K562 (cell line): Measurements from ENCODE around the gene PLAAT3. TPM values are rescaled to one million over a fixed set of nuclear protein-coding genes. Genes with fewer than 3 reads are reported as not detected.

Source experiments
- ATAC-seq: fragments of 200-7000 bp; cut with Tn5 transposase; 3 replicates; pipeline ENCODE4 v1.9.1; 2020; ENCODE audit warnings: moderate library complexity
- BruUV-seq: library from RNA; stranded (reverse); fragments of 400-500 nt; replicated peaks from 2 replicates; lab custom pipeline; 2021; lab: Mats Ljungman, UMichigan
- CTCF ChIA-PET: fragments of 300-600 bp; formaldehyde crosslinking; extraction: SDS; loops from one replicate; lab custom pipeline; 2021; ENCODE audit warnings: low intra/inter-chr PET ratio; lab: Yijun Ruan, JAX
- POLR2A ChIA-PET: fragments of 300-600, 350-650 bp; sonication (Branson Sonifier 250); formaldehyde crosslinking; extraction: SDS; loops from one replicate; lab custom pipeline; 2021; ENCODE audit warnings: antibody characterized with exemption, inconsistent platforms; lab: Yijun Ruan, JAX
- DNase-seq, 4 experiments: peaks; one replicate each; pipeline versions ENCODE4 v3.0.0 to v3.0.0-alpha.2; 2011 to 2018; ENCODE audit warnings: low spot score in 3 of 4, mixed read lengths in 3 of 4; ENCODE audit errors: extremely low read depth in 1 of 4
- FAIRE-seq: peaks from 2 replicates; lab custom pipeline; 2011; peaks lifted over from hg19 to GRCh38; lab: Jason Lieb, UNC
- H2AFZ ChIP-seq: 2 replicates; pipeline ENCODE4 v1.6.0; 2011; ENCODE audit warnings: low read depth, low read length, control low read depth, inconsistent platforms
- H3K27ac ChIP-seq: fragments of 200-600 bp; 3 replicates; pipeline ENCODE4 v1.8.0; 2011; ENCODE audit warnings: low read depth, mild to moderate bottlenecking, control low read depth, inconsistent platforms, low read length, moderate library complexity, mixed read lengths; ENCODE audit errors: extremely low read depth
- H3K27me3 ChIP-seq, 2 experiments: fragments of 300-600 bp in 1 of 2; 2 replicates in 1 of 2; 3 replicates in 1 of 2; pipeline versions ENCODE4 v1.6.0 to v1.8.0; 2011; ENCODE audit warnings: inconsistent platforms in 2 of 2, low read length in 2 of 2, mild to moderate bottlenecking in 1 of 2, mixed read lengths in 1 of 2, moderate library complexity in 1 of 2; ENCODE audit not compliant: control insufficient read depth in 2 of 2, insufficient read depth in 2 of 2
- H3K36me3 ChIP-seq: fragments of 300-600 bp; 3 replicates; pipeline ENCODE4 v1.8.0; 2011; ENCODE audit warnings: mild to moderate bottlenecking, low read length, inconsistent platforms; ENCODE audit not compliant: control insufficient read depth, insufficient read depth
- H3K4me1 ChIP-seq, 2 experiments: fragments of 200-600 bp in 1 of 2; replicated peaks in 1 of 2; 2 replicates in 1 of 2; 3 replicates in 1 of 2; pipeline versions ENCODE4 v1.5.1 to v1.8.0; 2011; ENCODE audit warnings: inconsistent platforms in 2 of 2, low read length in 2 of 2, mild to moderate bottlenecking in 1 of 2, mixed read lengths in 1 of 2, moderate library complexity in 1 of 2; ENCODE audit not compliant: control insufficient read depth in 2 of 2, insufficient read depth in 2 of 2
- H3K4me2 ChIP-seq: 2 replicates; pipeline ENCODE4 v1.6.1; 2011; ENCODE audit warnings: low read length, control low read depth, inconsistent platforms, mixed read lengths; ENCODE audit not compliant: insufficient read depth
- H3K4me3 ChIP-seq: fragments of 200-600 bp; sonication (generic), shearing (Covaris generic); 2 replicates; pipeline ENCODE4 v1.5.1; 2016; ENCODE audit warnings: control low read depth, inconsistent platforms
- H3K79me2 ChIP-seq: fragments of 200-600 bp; 3 replicates; pipeline ENCODE4 v1.8.0; 2011; ENCODE audit warnings: low read length, inconsistent platforms; ENCODE audit not compliant: control insufficient read depth, insufficient read depth
- H3K9ac ChIP-seq, 2 experiments: 2 replicates each; pipeline versions ENCODE4 v1.6.0 to v1.6.1; 2011; ENCODE audit warnings: low read depth in 2 of 2, low read length in 2 of 2, control low read depth in 1 of 2, inconsistent platforms in 1 of 2, mild to moderate bottlenecking in 1 of 2, mixed read lengths in 1 of 2; ENCODE audit not compliant: insufficient read depth in 1 of 2
- H3K9me1 ChIP-seq: one replicate; pipeline ENCODE4 v1.6.0; 2011; ENCODE audit warnings: inconsistent platforms, mild to moderate bottlenecking, low read length, moderate library complexity; ENCODE audit not compliant: control insufficient read depth, insufficient read depth
- H3K9me3 ChIP-seq: replicated peaks from 2 replicates; pipeline ENCODE4 v1.5.1; 2011; ENCODE audit warnings: low read depth, low read length, inconsistent platforms; ENCODE audit not compliant: control insufficient read depth, insufficient read depth
- H4K20me1 ChIP-seq: replicated peaks from 2 replicates; pipeline ENCODE4 v1.6.1; 2011; ENCODE audit warnings: low read length, inconsistent platforms, mixed read lengths; ENCODE audit not compliant: control insufficient read depth, insufficient read depth
- AFF1 ChIP-seq, 2 experiments: fragments of 450-650 bp; IDR thresholded peaks; 2 replicates each; pipeline ENCODE4 v1.6.1; 2018; ENCODE audit warnings: mild to moderate bottlenecking in 2 of 2, low read depth in 1 of 2; ENCODE audit not compliant: partially characterized antibody in 2 of 2
- ATF1 ChIP-seq, 2 experiments: fragments of 450-650 bp in 1 of 2; IDR thresholded peaks; 2 replicates each; pipeline ENCODE4 v1.6.1; 2016; ENCODE audit warnings: missing compliant biosample characterization in 1 of 2, missing genetic modification characterization in 1 of 2
- CREM ChIP-seq: IDR thresholded peaks from 2 replicates; pipeline ENCODE4 v1.6.1; 2014; ENCODE audit warnings: antibody characterized with exemption, low read depth
- CTCF ChIP-seq, 3 experiments: IDR thresholded peaks in 2 of 3; conservative IDR thresholded peaks in 1 of 3; 2 replicates each; pipeline ENCODE4 v1.5.1; 2011 to 2012; ENCODE audit warnings: low read length in 3 of 3, mild to moderate bottlenecking in 3 of 3, control low read depth in 2 of 3, improper control_type of control experiment in 1 of 3, inconsistent platforms in 1 of 3, low read depth in 1 of 3, mixed read lengths in 1 of 3, moderate library complexity in 1 of 3; ENCODE audit not compliant: insufficient read depth in 2 of 3
- EHMT2 ChIP-seq: fragments of 450-650 bp; IDR thresholded peaks from 2 replicates; pipeline ENCODE4 v1.6.1; 2018; ENCODE audit warnings: antibody characterized with exemption
- HDAC1 ChIP-seq, 2 experiments: fragments of 450-650 bp; IDR thresholded peaks; 2 replicates each; pipeline ENCODE4 v1.6.1; 2016 to 2017; ENCODE audit warnings: inconsistent platforms in 1 of 2, mild to moderate bottlenecking in 1 of 2, moderate library complexity in 1 of 2
- NR2F6 ChIP-seq: fragments of 450-650 bp; formaldehyde crosslinking; IDR thresholded peaks from 2 replicates; pipeline ENCODE4 v1.4.0; 2020; ENCODE audit warnings: mild to moderate bottlenecking
- RAD21 ChIP-seq, 2 experiments: fragments of 250-450 bp in 1 of 2; fragments of 450-650 bp in 1 of 2; sonication (Bioruptor Pico) in 1 of 2; formaldehyde crosslinking in 1 of 2; IDR thresholded peaks in 1 of 2; conservative IDR thresholded peaks in 1 of 2; 2 replicates each; pipeline versions ENCODE4 v1.4.0 to v1.8.0; 2020 to 2022; ENCODE audit warnings: mild to moderate bottlenecking in 2 of 2, moderate library complexity in 1 of 2
- TCF3 ChIP-seq: sonication (generic); formaldehyde crosslinking; IDR thresholded peaks from 2 replicates; pipeline ENCODE4 v1.4.0; 2020; ENCODE audit warnings: mild to moderate bottlenecking, missing genetic modification reagents
- ZNF24 ChIP-seq: fragments of 450-650 bp; IDR thresholded peaks from 2 replicates; pipeline ENCODE4 v1.6.1; 2016
- ZNF316 ChIP-seq: fragments of 450-650 bp; IDR thresholded peaks from 2 replicates; pipeline ENCODE4 v1.6.1; 2016
- WGBS: fragments of 100-300 bp; shearing (Covaris generic); methylation state at CpG from one replicate; pipeline ENCODE4 v1.1.6; 2016; ENCODE audit warnings: low coverage, mixed read lengths; ENCODE audit not compliant: insufficient coverage; ENCODE audit errors: missing lambda C conversion rate; 5-methylcytosine and 5-hydroxymethylcytosine counted together
- in situ Hi-C: fragments of 300-500 bp; cut with MboI; formaldehyde crosslinking; loops from 4 replicates; pipeline ENCODE4 v1.15.0; 2018; ENCODE audit warnings: inconsistent platforms, mixed read lengths
- intact Hi-C: fragments of 100-400 bp; cut with micrococcal nuclease; formaldehyde crosslinking; loops from 2 replicates; pipeline ENCODE4 v1.14.2; 2022
- polyA plus RNA-seq, 8 experiments: library from polyadenylated mRNA; depleted of rRNA in 4 of 8; stranded (reverse) in 5 of 8; unstranded in 3 of 8; fragments of >200 nt; fragmentation: Nextera tagmentation in 2 of 8; fragmentation: Illumina TruSeq in 1 of 8; extraction: Ambion mirVana in 2 of 8; extraction: Trizol in 1 of 8; gene quantifications; 2 replicates each; pipeline versions ENCODE4 v1.2.1 to v1.2.3, GENCODE V29; 2011 to 2014; ENCODE audit warnings: inconsistent platforms in 1 of 8, missing spikeins in 1 of 8
- total RNA-seq, 7 experiments: library from RNA; depleted of rRNA in 6 of 7; stranded (reverse); fragments of >200 nt in 6 of 7; fragmentation: Illumina TruSeq in 2 of 7; extraction: Trizol in 2 of 7; gene quantifications; 2 replicates each; pipeline versions ENCODE4 v1.2.1 to v1.2.3, GENCODE V29; 2011 to 2021; ENCODE audit warnings: low replicate concordance in 1 of 7

The PLAAT3 gene
- total and polyA plus RNA-seq, 9 of the 15 experiments (the other 6 are each of a cell fraction or from before 2014, with no cell fraction given): 0.80 to 2.7 (median 1.4) TPM

- Histone ChIP-seq H3K9ac (no peak overlapping the region), H2AFZ (no peak overlapping the region), H3K4me3 (no peak overlapping the region), H4K20me1 (no peaks in the 10 kb centered on the region), H3K4me2 (no peak overlapping the region), H3K4me1 (peaks cover 0 to 4% of the 10 kb centered on the region in 2 experiments; a peak in 1 of 5 replicates), H3K9me3 (no peaks in the 10 kb centered on the region), H3K27me3 (peaks cover 11 to 33% of the 10 kb centered on the region in 2 experiments; a peak in 3 of 5 replicates), H3K79me2 (no peaks in the 10 kb centered on the region), H3K36me3 (no peaks in the 10 kb centered on the region), H3K9me1 (no peaks in the 10 kb centered on the region), H3K27ac (no peak overlapping the region)
- FAIRE-seq (peak; percentile 72), DNase-seq (peak in 3 of 4 experiments; percentile 34 to 38 (median 37)), ATAC-seq (peak; percentile 85)
- ChIA-PET CTCF (interaction anchor here (1.0 kb wide), 1 partner anchor 115 kb away, joined by 3 read pairs; no protein-coding TSS in a partner anchor), POLR2A (interaction anchor here (1.0 kb wide), 1 partner anchor 19 kb away, joined by 4 read pairs; no protein-coding TSS in a partner anchor)
- intact Hi-C loops: loop anchor here (5.0 kb wide), 2 partner anchors 44 to 116 kb away; no protein-coding TSS in a partner anchor
- in situ Hi-C loops: no loop called here
- WGBS: 7% methylated on average over 4 of the region's 4 CpGs
- no TSS peak for BruUV-seq
- TF ChIP-seq AFF1 (IDR thresholded peaks at IDR 0.05; ENCODE audit: low read depth in 1 of 2, partially characterized antibody in 2 of 2) (peak in 1 of 2 experiments; percentile 59), HDAC1 (IDR thresholded peaks at IDR 0.05) (0 out of 4 replicates have a peak, but pooled peaks of 1 of the 2 experiments have one; percentile 12), EHMT2 (peak; percentile 94), NR2F6 (CRISPR knock-in tag) (no peak), RAD21 (CRISPR knock-in tag; conservative IDR thresholded peaks at IDR 0.05 in 1 of 2, IDR thresholded peaks at IDR 0.05 in 1 of 2) (peak; percentile 21 to 76; a peak in 3 of 4 replicates), CTCF (IDR thresholded peaks at IDR 0.05 in 2 of 3, conservative IDR thresholded peaks at IDR 0.05 in 1 of 3; ENCODE audit: insufficient read depth in 2 of 3, low read depth in 1 of 3, low read length in 3 of 3) (peak; percentile 70 to 72 (median 71)), ATF1 (CRISPR knock-in tag; IDR thresholded peaks at IDR 0.05) (no peak), ATF1 (tag; IDR thresholded peaks at IDR 0.05) (0 out of 2 replicates have a peak, but pooled peaks have one; percentile 45), CREM (peak; percentile 65), ZNF316 (0 out of 2 replicates have a peak, but pooled peaks have one; percentile 22), TCF3 (peak; percentile 19; the same call in 1 of the 2 replicates), ZNF24 (no peak)
Measured at GRCh38 chr11:63592975-63593395, 21.2 kb downstream of the PLAAT3 start.
